ENCODE results near the gene PAN3. TPM values are rescaled to one million over a fixed set of nuclear protein-coding genes. Genes with fewer than 3 reads are reported as not detected.

Gene PAN3
- total and polyA plus RNA-seq, 2 of the 8 experiments (the other 6 are each of a cell fraction or from before 2014, with no cell fraction given): 12.7 to 39.3 TPM

GRCh38 chr13:28339419-28339818 is 201.1 kb downstream of the PAN3 start:
- Histone ChIP-seq H3K4me1 (replicated peaks in 1 of 4; ENCODE audit: control insufficient read depth in 3 of 4, insufficient read depth in 4 of 4, low read length in 3 of 4) (no peaks in the 10 kb centered on the region), H4K20me1 (replicated peaks in 1 of 2; ENCODE audit: control insufficient read depth in 1 of 2, insufficient read depth in 2 of 2, low read length in 2 of 2) (no peaks in the 10 kb centered on the region), H2BK120ac (replicated peaks; ENCODE audit: low read depth, low read length) (no peak overlapping the region), H3K9ac (replicated peaks in 1 of 4; ENCODE audit: extremely low read depth in 1 of 4, low read depth in 3 of 4, low read length in 3 of 4) (no peak overlapping the region), H2BK20ac (ENCODE audit: low read length) (no peak overlapping the region), H3K23ac (ENCODE audit: insufficient read length) (no peak overlapping the region), H3K4me3 (ENCODE audit: extremely low read depth in 1 of 4, insufficient read depth in 2 of 4, low read depth in 3 of 4, low read length in 4 of 4) (no peak overlapping the region), H4K91ac (replicated peaks; ENCODE audit: insufficient read length, low read length) (no peak overlapping the region), H4K5ac (ENCODE audit: insufficient read length, low read depth, low read length) (no peak overlapping the region), H2BK12ac (ENCODE audit: low read depth, low read length) (no peak overlapping the region), H2AK5ac (ENCODE audit: low read depth, low read length) (no peak overlapping the region), H3K27me3 (replicated peaks in 1 of 4; ENCODE audit: control insufficient read depth in 3 of 4, extremely low read depth in 1 of 4, insufficient read depth in 3 of 4, low read length in 3 of 4) (no peaks in the 10 kb centered on the region), H3K56ac (replicated peaks; ENCODE audit: insufficient read length, low read depth, low read length) (no peak overlapping the region), H2AFZ (ENCODE audit: low read length) (no peak overlapping the region), H3K14ac (ENCODE audit: insufficient read length) (no peak overlapping the region), H3K23me2 (ENCODE audit: low read depth, low read length) (no peaks in the 10 kb centered on the region), H3K18ac (ENCODE audit: extremely low read depth, low read length) (no peak overlapping the region), H3K4ac (replicated peaks; ENCODE audit: insufficient read length, low read depth, low read length) (no peak overlapping the region), H3K36me3 (ENCODE audit: control insufficient read depth in 2 of 4, insufficient read depth in 4 of 4, low read length in 3 of 4) (peaks cover 0 to 31% (median 9%) of the 10 kb centered on the region in 4 experiments; a peak in 6 of 8 replicates), H2BK5ac (ENCODE audit: low read depth, low read length) (no peak overlapping the region), H2BK15ac (ENCODE audit: low read length) (no peak overlapping the region), H3K79me1 (ENCODE audit: low read depth, low read length) (no peaks in the 10 kb centered on the region), H3K79me2 (ENCODE audit: control insufficient read depth in 1 of 2, insufficient read depth in 2 of 2, low read length in 2 of 2) (no peaks in the 10 kb centered on the region), H4K8ac (ENCODE audit: extremely low read depth, insufficient read depth, low read length) (no peak overlapping the region), H3K9me3 (ENCODE audit: insufficient read depth in 2 of 2, low read depth in 1 of 2, low read length in 1 of 2) (no peaks in the 10 kb centered on the region), H3K27ac (ENCODE audit: low read depth, low read length) (no peak overlapping the region), H3K4me2 (ENCODE audit: insufficient read depth in 1 of 2, low read depth in 2 of 2, low read length in 2 of 2) (no peak overlapping the region)
- DNase-seq (ENCODE audit: low read depth in 1 of 2, low spot score in 2 of 2) (no peak), FAIRE-seq (no peak)
- POLR2A ChIA-PET (ENCODE audit: partially characterized antibody): no interaction called here
- CTCF ChIA-PET (ENCODE audit: partially characterized antibody): no interaction called here
- 89 to 100% methylated on average over 1 to 2 of the region's 2 CpGs for WGBS, 2 experiments (ENCODE audit: extremely low coverage in 1 of 2, insufficient coverage in 1 of 2, insufficient read length in 1 of 2, insufficient replicate concordance in 2 of 2, low coverage in 1 of 2, low lambda C conversion rate in 2 of 2, missing lambda C conversion rate in 1 of 2)
- no peak for TF ChIP-seq YY1 (IDR thresholded peaks at IDR 0.05; ENCODE audit: low read depth, low read length)
- no peak for TF ChIP-seq TAF7 (optimal IDR thresholded peaks at IDR 0.05; ENCODE audit: borderline replicate concordance, low read depth, low read length)
- TF ChIP-seq HDAC2 (IDR thresholded peaks at IDR 0.05; ENCODE audit: borderline replicate concordance in 1 of 2, low read depth in 2 of 2, low read length in 2 of 2): no peak
- no peak for TF ChIP-seq CHD2 (IDR thresholded peaks at IDR 0.05; ENCODE audit: low read length)
- TF ChIP-seq NANOG (IDR thresholded peaks at IDR 0.05; ENCODE audit: insufficient read depth, low read depth, low read length, poor library complexity, severe bottlenecking): no peak
- TF ChIP-seq SIN3A (conservative IDR thresholded peaks at IDR 0.05 in 1 of 2, IDR thresholded peaks at IDR 0.05 in 1 of 2; ENCODE audit: low read depth in 1 of 2, low read length in 2 of 2): no peak
- no peak for TF ChIP-seq SP4 (IDR thresholded peaks at IDR 0.05; ENCODE audit: low read length)
- no peak for TF ChIP-seq TAF1 (IDR thresholded peaks at IDR 0.05; ENCODE audit: low read depth, low read length)
- no peak for TF ChIP-seq RBBP5 (IDR thresholded peaks at IDR 0.05; ENCODE audit: borderline replicate concordance, low read depth, low read length)
- no peak for TF ChIP-seq EZH2 (IDR thresholded peaks at IDR 0.05; ENCODE audit: low read depth, low read length, severe bottlenecking)
- TF ChIP-seq, protein P1, sequence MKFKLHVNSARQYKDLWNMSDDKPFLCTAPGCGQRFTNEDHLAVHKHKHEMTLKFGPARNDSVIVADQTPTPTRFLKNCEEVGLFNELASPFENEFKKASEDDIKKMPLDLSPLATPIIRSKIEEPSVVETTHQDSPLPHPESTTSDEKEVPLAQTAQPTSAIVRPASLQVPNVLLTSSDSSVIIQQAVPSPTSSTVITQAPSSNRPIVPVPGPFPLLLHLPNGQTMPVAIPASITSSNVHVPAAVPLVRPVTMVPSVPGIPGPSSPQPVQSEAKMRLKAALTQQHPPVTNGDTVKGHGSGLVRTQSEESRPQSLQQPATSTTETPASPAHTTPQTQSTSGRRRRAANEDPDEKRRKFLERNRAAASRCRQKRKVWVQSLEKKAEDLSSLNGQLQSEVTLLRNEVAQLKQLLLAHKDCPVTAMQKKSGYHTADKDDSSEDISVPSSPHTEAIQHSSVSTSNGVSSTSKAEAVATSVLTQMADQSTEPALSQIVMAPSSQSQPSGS (IDR thresholded peaks at IDR 0.05; ENCODE audit: low read length): no peak
- no peak for TF ChIP-seq CBX8 (IDR thresholded peaks at IDR 0.05; ENCODE audit: borderline replicate concordance, low read depth, low read length)
- no peak for TF ChIP-seq POLR2AphosphoS5 (IDR thresholded peaks at IDR 0.05; ENCODE audit: low read depth, low read length)
